ENCODE measurements around the gene MC1R.

DNA sequence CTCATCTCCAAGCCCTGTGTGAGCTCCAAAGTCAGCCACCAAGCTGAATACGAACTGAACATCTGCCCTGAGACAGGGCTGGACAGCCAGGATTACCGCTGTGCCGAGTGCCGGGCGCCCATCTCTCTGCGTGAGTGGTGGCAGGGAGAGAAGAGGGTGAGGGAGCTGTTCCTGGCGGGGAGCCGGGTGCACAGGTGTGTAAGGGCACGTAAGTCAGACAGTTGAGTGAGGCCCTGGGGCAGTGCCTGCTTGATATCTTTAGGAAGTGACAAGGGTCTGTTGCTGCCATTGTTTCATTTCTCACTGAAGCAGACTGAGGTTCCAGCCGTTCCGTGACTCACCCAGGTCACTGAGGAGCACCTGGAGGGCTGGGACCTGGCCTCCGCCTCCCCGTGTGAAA lies 42.3 kb downstream of the MC1R start:
- TF ChIP-seq, protein P1, sequence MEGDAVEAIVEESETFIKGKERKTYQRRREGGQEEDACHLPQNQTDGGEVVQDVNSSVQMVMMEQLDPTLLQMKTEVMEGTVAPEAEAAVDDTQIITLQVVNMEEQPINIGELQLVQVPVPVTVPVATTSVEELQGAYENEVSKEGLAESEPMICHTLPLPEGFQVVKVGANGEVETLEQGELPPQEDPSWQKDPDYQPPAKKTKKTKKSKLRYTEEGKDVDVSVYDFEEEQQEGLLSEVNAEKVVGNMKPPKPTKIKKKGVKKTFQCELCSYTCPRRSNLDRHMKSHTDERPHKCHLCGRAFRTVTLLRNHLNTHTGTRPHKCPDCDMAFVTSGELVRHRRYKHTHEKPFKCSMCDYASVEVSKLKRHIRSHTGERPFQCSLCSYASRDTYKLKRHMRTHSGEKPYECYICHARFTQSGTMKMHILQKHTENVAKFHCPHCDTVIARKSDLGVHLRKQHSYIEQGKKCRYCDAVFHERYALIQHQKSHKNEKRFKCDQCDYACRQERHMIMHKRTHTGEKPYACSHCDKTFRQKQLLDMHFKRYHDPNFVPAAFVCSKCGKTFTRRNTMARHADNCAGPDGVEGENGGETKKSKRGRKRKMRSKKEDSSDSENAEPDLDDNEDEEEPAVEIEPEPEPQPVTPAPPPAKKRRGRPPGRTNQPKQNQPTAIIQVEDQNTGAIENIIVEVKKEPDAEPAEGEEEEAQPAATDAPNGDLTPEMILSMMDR (IDR thresholded peaks at IDR 0.05), result no peak
- no peak for TF ChIP-seq POLR2A (IDR thresholded peaks at IDR 0.05)
